Measurements from ENCODE around the gene NEIL3.

DNA sequence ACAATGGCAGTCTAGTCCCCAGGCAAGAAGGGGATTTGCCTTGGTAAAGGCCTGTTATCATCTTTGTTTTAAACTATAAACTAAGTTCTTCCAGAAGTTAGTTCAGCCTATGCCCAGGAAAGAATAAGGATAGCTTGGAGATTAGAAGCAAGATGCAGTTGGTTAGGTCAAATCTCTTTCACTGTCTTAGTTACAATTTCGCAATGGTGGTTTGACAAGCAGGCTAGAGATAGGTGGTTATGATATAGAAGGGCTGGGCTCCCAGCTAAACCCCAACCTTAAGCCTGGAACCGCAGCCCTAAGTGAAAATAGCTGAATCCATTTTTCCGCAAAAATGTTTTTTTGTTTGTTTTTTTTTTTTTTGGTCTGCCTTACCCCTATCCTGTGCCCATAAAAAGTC is 41.8 kb upstream of the NEIL3 start:
- no peak for TF ChIP-seq IRF2 (CRISPR knock-in tag; IDR thresholded peaks at IDR 0.05)
- TF ChIP-seq SMARCA4 (IDR thresholded peaks at IDR 0.05): no peak
- TF ChIP-seq TRIM28 (IDR thresholded peaks at IDR 0.05): no peak
